ENCODE results near the gene FCSK. TPM values are rescaled to one million over a fixed set of nuclear protein-coding genes. Genes with fewer than 3 reads are reported as not detected.

The FCSK gene
- total RNA-seq, 1 donor from 2014 or later, result 20.6 TPM

GRCh38 chr16:70416748-70417616 is 37.4 kb upstream of the FCSK start:
- Histone ChIP-seq H3K9me3 (no peaks in the 10 kb centered on the region), H3K27me3 (no peaks in the 10 kb centered on the region), H3K4me1 (peaks cover 31% of the 10 kb centered on the region), H3K36me3 (no peaks in the 10 kb centered on the region), H3K27ac (no peak overlapping the region), H3K4me3 (no peak overlapping the region)
- TF ChIP-seq POLR2AphosphoS5 (IDR thresholded peaks at IDR 0.05; ENCODE audit: insufficient read depth in 1 of 2, low read depth in 1 of 2) (no peak), POLR2A (IDR thresholded peaks at IDR 0.05) (no peak), CTCF (IDR thresholded peaks at IDR 0.05) (no peak)
- intact Hi-C loops (cut with DNase I), result loop anchor here (5.0 kb wide), 1 partner anchor 55 kb away; no protein-coding TSS in a partner anchor
- DNase-seq (ENCODE audit: extremely low spot score in 2 of 2), result no peak

- TF ChIP-seq POLR2A (IDR thresholded peaks at IDR 0.05), result no peak
- no peak for TF ChIP-seq CTCF (IDR thresholded peaks at IDR 0.05)
- no peak for TF ChIP-seq POLR2AphosphoS5 (IDR thresholded peaks at IDR 0.05; ENCODE audit: insufficient read depth in 1 of 2, low read depth in 1 of 2)
- H3K27me3 ChIP-seq, result no peaks in the 10 kb centered on the region
- intact Hi-C loops (cut with DNase I), result loop anchor here (5.0 kb wide), 1 partner anchor 55 kb away; no protein-coding TSS in a partner anchor
- H3K4me1 ChIP-seq, result peaks cover 31% of the 10 kb centered on the region
- H3K4me3 ChIP-seq, result no peak overlapping the region
- H3K36me3 ChIP-seq, result no peaks in the 10 kb centered on the region
- DNase-seq (ENCODE audit: extremely low spot score in 2 of 2), result no peak
- no peaks in the 10 kb centered on the region for H3K9me3 ChIP-seq
- no peak overlapping the region for H3K27ac ChIP-seq
Observed at GRCh38 chr16:70417661-70418060, 36.7 kb upstream of the FCSK start.

DNA sequence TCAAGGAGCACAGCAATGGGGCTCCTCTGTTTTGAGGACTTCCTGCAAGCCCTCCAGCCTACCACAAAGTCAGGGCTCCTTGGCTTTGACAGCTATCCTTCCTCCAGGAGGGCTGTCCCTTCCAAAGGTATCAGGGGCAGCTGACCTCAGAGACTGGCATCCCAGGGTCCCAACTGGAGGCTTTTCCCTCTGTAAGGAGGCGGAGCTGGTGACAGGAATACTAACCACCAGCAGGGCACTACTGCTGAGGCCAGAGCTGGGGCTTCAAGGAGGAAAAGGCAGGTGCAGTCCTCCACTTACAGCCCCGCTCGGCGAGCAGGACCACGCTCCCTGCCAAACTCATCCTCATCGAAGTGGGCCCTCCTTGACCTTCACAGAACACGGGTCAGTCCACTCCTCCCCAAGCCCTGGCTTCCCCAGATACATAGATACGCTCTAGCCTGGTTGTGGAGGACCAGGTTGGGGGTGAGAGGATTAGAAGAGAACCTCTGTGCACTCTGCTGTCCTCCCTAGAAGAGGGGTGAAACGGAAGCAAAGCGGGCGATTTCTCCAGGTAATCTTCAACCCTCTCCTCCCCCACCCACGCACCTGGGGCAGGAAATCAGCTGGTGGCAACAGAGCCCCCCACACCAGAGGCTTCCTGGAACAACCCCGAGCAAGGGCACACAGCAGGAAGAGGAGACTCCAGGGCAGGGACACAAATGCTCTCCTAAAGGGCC is 36.0 kb upstream of the FCSK start:
- no peak for TF ChIP-seq CTCF (IDR thresholded peaks at IDR 0.05)
- TF ChIP-seq POLR2A (IDR thresholded peaks at IDR 0.05), result no peak
- no peak for TF ChIP-seq POLR2AphosphoS5 (IDR thresholded peaks at IDR 0.05; ENCODE audit: insufficient read depth in 1 of 2, low read depth in 1 of 2)
- H3K4me1 ChIP-seq, result peaks cover 31% of the 10 kb centered on the region
- no peak overlapping the region for H3K27ac ChIP-seq
- no peaks in the 10 kb centered on the region for H3K36me3 ChIP-seq
- H3K9me3 ChIP-seq, result no peaks in the 10 kb centered on the region
- no peaks in the 10 kb centered on the region for H3K27me3 ChIP-seq
- no peak overlapping the region for H3K4me3 ChIP-seq
- no peak for DNase-seq (ENCODE audit: extremely low spot score in 2 of 2)
- intact Hi-C loops (cut with DNase I), result loop anchor here (5.0 kb wide), 1 partner anchor 54 kb away; no protein-coding TSS in a partner anchor

DNA sequence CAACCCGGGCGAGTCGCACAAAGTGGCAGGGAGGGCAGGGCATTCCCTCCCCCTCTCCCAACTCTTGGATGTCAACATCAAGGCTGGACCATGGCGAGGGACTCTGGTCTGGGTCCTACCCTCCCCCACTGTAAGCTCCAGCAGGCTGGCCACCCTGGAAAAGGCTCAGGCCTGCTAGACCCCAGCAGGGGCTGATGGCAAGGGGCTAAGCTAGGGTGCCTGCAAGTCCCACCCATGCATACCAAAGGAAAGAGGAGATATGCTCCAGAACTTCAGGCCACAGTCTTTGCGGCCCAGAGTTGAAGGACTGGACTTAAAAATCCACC is 35.4 kb upstream of the FCSK start:
- H3K27me3 ChIP-seq, result no peaks in the 10 kb centered on the region
- peaks cover 31% of the 10 kb centered on the region for H3K4me1 ChIP-seq
- TF ChIP-seq POLR2A (IDR thresholded peaks at IDR 0.05), result no peak
- no peak for TF ChIP-seq POLR2AphosphoS5 (IDR thresholded peaks at IDR 0.05; ENCODE audit: insufficient read depth in 1 of 2, low read depth in 1 of 2)
- TF ChIP-seq CTCF (IDR thresholded peaks at IDR 0.05), result no peak
- DNase-seq (ENCODE audit: extremely low spot score in 2 of 2), result no peak
- H3K9me3 ChIP-seq, result no peaks in the 10 kb centered on the region
- no peak overlapping the region for H3K4me3 ChIP-seq
- intact Hi-C loops (cut with DNase I), result loop anchor here (5.0 kb wide), 1 partner anchor 53 kb away; no protein-coding TSS in a partner anchor
- no peak overlapping the region for H3K27ac ChIP-seq
- no peaks in the 10 kb centered on the region for H3K36me3 ChIP-seq

All from vagina (tissue), 2 donors.